OCI-LY3 (cell line): ENCODE data around the gene CLSTN2.

Experiments
- H2AFZ ChIP-seq: fragments of 200-600, 300-600 bp; shearing (Covaris generic); 2 replicates; pipeline ENCODE4 v1.6.0; 2014; ENCODE audit warnings: antibody characterized with exemption, low read depth, low read length
- H3K27ac ChIP-seq: fragments of 200-600, 300-600 bp; sonication (generic); 2 replicates; pipeline ENCODE4 v1.5.1; 2014; ENCODE audit warnings: mild to moderate bottlenecking, low read length, moderate library complexity, mixed read lengths
- H3K27me3 ChIP-seq: fragments of 200-600, 300-600 bp; sonication (generic); 2 replicates; pipeline ENCODE4 v1.6.1; 2014; ENCODE audit warnings: low read depth, low read length, mixed read lengths
- H3K36me3 ChIP-seq: fragments of 200-600, 300-600 bp; sonication (generic); replicated peaks from 2 replicates; pipeline ENCODE3; 2014; ENCODE audit warnings: low read depth, low read length, mixed read lengths
- H3K4me1 ChIP-seq: fragments of 300-600, 200-600 bp; sonication (generic); 2 replicates; pipeline ENCODE4 v1.6.1; 2014; ENCODE audit warnings: low read length, mixed read lengths
- H3K4me2 ChIP-seq: fragments of 200-600, 300-600 bp; sonication (generic); 2 replicates; pipeline ENCODE4 v1.6.1; 2014; ENCODE audit warnings: low read length, mixed read lengths
- H3K4me3 ChIP-seq: fragments of 300-600, 200-600 bp; sonication (generic); 2 replicates; pipeline ENCODE4 v1.5.1; 2014; ENCODE audit warnings: antibody characterized with exemption, mild to moderate bottlenecking, low read length, moderate library complexity
- H3K79me2 ChIP-seq: fragments of 300-600, 200-600 bp; shearing (Covaris generic); 2 replicates; pipeline ENCODE4 v1.6.1; 2014; ENCODE audit warnings: mild to moderate bottlenecking, low read length, mixed read lengths
- H3K9ac ChIP-seq: fragments of 300-600, 200-600 bp; shearing (Covaris generic); 2 replicates; pipeline ENCODE4 v1.6.0; 2014; ENCODE audit warnings: mild to moderate bottlenecking, low read length, moderate library complexity
- H3K9me3 ChIP-seq: fragments of 200-600, 300-600 bp; shearing (Covaris generic); 2 replicates; pipeline ENCODE4 v1.6.1; 2014; ENCODE audit warnings: low read length, mixed read lengths; ENCODE audit not compliant: insufficient read depth
- H4K20me1 ChIP-seq: fragments of 200-600, 300-600 bp; sonication (generic); 2 replicates; pipeline ENCODE4 v1.6.1; 2016; ENCODE audit warnings: low read length, mixed read lengths; ENCODE audit not compliant: insufficient read depth
- CTCF ChIP-seq: fragments of 200-600, 300-600 bp; sonication (generic); IDR thresholded peaks from 2 replicates; pipeline ENCODE4 v1.5.1; 2014; ENCODE audit warnings: antibody characterized with exemption, low read length, low read depth
- EZH2phosphoT487 ChIP-seq: fragments of 200-600 bp; shearing (Covaris generic); IDR thresholded peaks from 2 replicates; pipeline ENCODE4 v1.6.1; 2018; ENCODE audit warnings: antibody characterized with exemption, mixed run types, low read depth

The CLSTN2 gene

GRCh38 chr3:140427786-140428185 lies 492.8 kb downstream of the CLSTN2 start:
- no peak overlapping the region for H3K4me2 ChIP-seq
- TF ChIP-seq CTCF (no peak), EZH2phosphoT487 (no peak)
- H3K4me3 ChIP-seq = no peak overlapping the region
- peaks cover 5% of the 10 kb centered on the region for H3K27me3 ChIP-seq
- no peak overlapping the region for H3K9ac ChIP-seq
- H3K27ac ChIP-seq = no peak overlapping the region
- H2AFZ ChIP-seq = no peak overlapping the region
- no peaks in the 10 kb centered on the region for H3K4me1 ChIP-seq
- H3K9me3 ChIP-seq = no peaks in the 10 kb centered on the region
- no peaks in the 10 kb centered on the region for H4K20me1 ChIP-seq
- H3K79me2 ChIP-seq = no peaks in the 10 kb centered on the region
- no peaks in the 10 kb centered on the region for H3K36me3 ChIP-seq

GRCh38 chr3:140428380-140428779 lies 493.4 kb downstream of the CLSTN2 start:
- no peaks in the 10 kb centered on the region for H3K9me3 ChIP-seq
- no peaks in the 10 kb centered on the region for H4K20me1 ChIP-seq
- TF ChIP-seq CTCF (no peak), EZH2phosphoT487 (no peak)
- H3K36me3 ChIP-seq = no peaks in the 10 kb centered on the region
- H3K4me3 ChIP-seq = no peak overlapping the region
- no peaks in the 10 kb centered on the region for H3K27me3 ChIP-seq
- H3K79me2 ChIP-seq = no peaks in the 10 kb centered on the region
- no peak overlapping the region for H3K4me2 ChIP-seq
- H3K27ac ChIP-seq = no peak overlapping the region
- H2AFZ ChIP-seq = no peak overlapping the region
- H3K9ac ChIP-seq = no peak overlapping the region
- H3K4me1 ChIP-seq = no peaks in the 10 kb centered on the region

GRCh38 chr3:140429791-140430190 lies 494.8 kb downstream of the CLSTN2 start:
- Histone ChIP-seq H4K20me1 (no peaks in the 10 kb centered on the region), H3K79me2 (no peaks in the 10 kb centered on the region), H3K27ac (no peak overlapping the region), H3K27me3 (no peaks in the 10 kb centered on the region), H3K36me3 (no peaks in the 10 kb centered on the region), H3K4me3 (no peak overlapping the region), H3K4me2 (no peak overlapping the region), H3K9ac (no peak overlapping the region), H3K9me3 (no peaks in the 10 kb centered on the region), H3K4me1 (no peaks in the 10 kb centered on the region), H2AFZ (no peak overlapping the region)
- TF ChIP-seq EZH2phosphoT487 = no peak
- TF ChIP-seq CTCF = no peak

- Histone ChIP-seq H4K20me1 (no peaks in the 10 kb centered on the region), H3K4me1 (no peaks in the 10 kb centered on the region), H3K79me2 (no peaks in the 10 kb centered on the region), H3K4me2 (no peak overlapping the region), H3K9me3 (no peaks in the 10 kb centered on the region), H3K27me3 (no peaks in the 10 kb centered on the region), H3K9ac (no peak overlapping the region), H2AFZ (no peak overlapping the region), H3K27ac (no peak overlapping the region), H3K36me3 (no peaks in the 10 kb centered on the region), H3K4me3 (no peak overlapping the region)
- no peak for TF ChIP-seq CTCF
These were observed 495.5 kb downstream of the CLSTN2 start for GRCh38 chr3:140430494-140430893.
